ENCODE measurements around the gene BDP1. TPM values are rescaled to one million over a fixed set of nuclear protein-coding genes. Genes with fewer than 3 reads are reported as not detected.
"Not testable (repeated sequence)": the region's sequence is repeated elsewhere in the genome, so short reads cannot be mapped to it uniquely, and the experiment has no call there.

The BDP1 gene
- polyA plus RNA-seq, 3 donors, result 2.0 to 6.6 (median 2.7) TPM

- DNase-seq, result no peak
- no peaks in the 10 kb centered on the region for H3K4me1 ChIP-seq (ENCODE audit: control insufficient read depth in 1 of 2, insufficient read depth in 2 of 2, low read length in 2 of 2)
- no peaks in the 10 kb centered on the region for H3K27me3 ChIP-seq (ENCODE audit: control insufficient read depth in 2 of 2, insufficient read depth in 2 of 2, low read length in 2 of 2)
- H3K27ac ChIP-seq (ENCODE audit: low read depth in 1 of 2, low read length in 2 of 2), result no peak overlapping the region
- Mint-ChIP-seq H3K4me1 (no peaks in the 10 kb centered on the region), H3K27me3 (ENCODE audit: low read depth in 3 of 3) (peaks cover 0 to 1% (median 0%) of the 10 kb centered on the region in 3 donors), H3K4me3 (no peak overlapping the region), H3K36me3 (peaks cover 22 to 23% of the 10 kb centered on the region in 2 donors), H3K27ac (no peak overlapping the region), H3K9me3 (peaks cover 0 to 2% (median 0%) of the 10 kb centered on the region in 7 donors)
- no peaks in the 10 kb centered on the region for H3K79me2 ChIP-seq (ENCODE audit: insufficient read depth, low read length)
- no CpG with 5 or more reads among the region's 5 CpGs for WGBS (ENCODE audit: insufficient coverage)
- H3K4me2 ChIP-seq (replicated peaks; ENCODE audit: extremely low read depth, low read length, poor library complexity, severe bottlenecking), result no peak overlapping the region
- peaks cover 23 to 26% of the 10 kb centered on the region in 2 donors for H3K36me3 ChIP-seq (replicated peaks in 1 of 2; ENCODE audit: control insufficient read depth in 1 of 2, insufficient read depth in 2 of 2, low read length in 2 of 2)
- H4K20me1 ChIP-seq (ENCODE audit: insufficient read depth, low read length), result no peaks in the 10 kb centered on the region
- H2AFZ ChIP-seq (ENCODE audit: insufficient read depth, low read depth, low read length, poor library complexity, severe bottlenecking), result no peak overlapping the region
- H3K9me3 ChIP-seq (replicated peaks in 1 of 2; ENCODE audit: control insufficient read depth in 1 of 2, insufficient read depth in 1 of 2, low read length in 2 of 2), result no peaks in the 10 kb centered on the region
- TF ChIP-seq CTCF (IDR thresholded peaks at IDR 0.05), result no peak
- H3K9ac ChIP-seq (ENCODE audit: insufficient read depth, low read length, poor library complexity, severe bottlenecking), result no peak overlapping the region
- intact Hi-C loops (cut with micrococcal nuclease), result no loop called here
- H3K4me3 ChIP-seq (replicated peaks in 1 of 3; ENCODE audit: low read depth in 2 of 3, low read length in 3 of 3), result no peak overlapping the region
These were observed 114.5 kb downstream of the BDP1 start for GRCh38 chr5:71569748-71570509.

GRCh38 chr5:71571811-71572210, 116.4 kb downstream of the BDP1 start:
- peaks cover 12 to 13% of the 10 kb centered on the region in 2 donors for H3K36me3 Mint-ChIP-seq
- H3K4me3 Mint-ChIP-seq; H3K4me1 ChIP-seq (ENCODE audit: control insufficient read depth in 1 of 2, insufficient read depth in 2 of 2, low read length in 2 of 2); H3K4me1 Mint-ChIP-seq; intact Hi-C loops (cut with micrococcal nuclease); H3K27me3 ChIP-seq (ENCODE audit: control insufficient read depth in 2 of 2, insufficient read depth in 2 of 2, low read length in 2 of 2); H3K79me2 ChIP-seq (ENCODE audit: insufficient read depth, low read length); H3K9me3 ChIP-seq (replicated peaks in 1 of 2; ENCODE audit: control insufficient read depth in 1 of 2, insufficient read depth in 1 of 2, low read length in 2 of 2); H3K9me3 Mint-ChIP-seq; H4K20me1 ChIP-seq (ENCODE audit: insufficient read depth, low read length); H2AFZ ChIP-seq (ENCODE audit: insufficient read depth, low read depth, low read length, poor library complexity, severe bottlenecking); H3K27ac Mint-ChIP-seq; H3K9ac ChIP-seq (ENCODE audit: insufficient read depth, low read length, poor library complexity, severe bottlenecking); H3K27ac ChIP-seq (ENCODE audit: low read depth in 1 of 2, low read length in 2 of 2); H3K4me3 ChIP-seq (replicated peaks in 1 of 3; ENCODE audit: low read depth in 2 of 3, low read length in 3 of 3); H3K27me3 Mint-ChIP-seq (ENCODE audit: low read depth in 3 of 3); H3K4me2 ChIP-seq (replicated peaks; ENCODE audit: extremely low read depth, low read length, poor library complexity, severe bottlenecking); DNase-seq: not testable (repeated sequence)
- WGBS (ENCODE audit: insufficient coverage), result 100% methylated on average over 2 of the region's 7 CpGs
- peaks cover 10 to 11% of the 10 kb centered on the region in 2 donors for H3K36me3 ChIP-seq (replicated peaks in 1 of 2; ENCODE audit: control insufficient read depth in 1 of 2, insufficient read depth in 2 of 2, low read length in 2 of 2)
